GM19395 (cell line): ENCODE measurements around the gene MYBPH.
A peak's percentile ranks its signal among the peaks of the same experiment; 100 is the strongest.

Experiments used
- ATAC-seq: cut with Tn5 transposase; IDR thresholded peaks from one replicate; pipeline ENCODE4 v1.9.1; 2021; ENCODE audit warnings: mild to moderate bottlenecking, moderate library complexity; ENCODE audit not compliant: unreplicated experiment

Gene MYBPH

GRCh38 chr1:203179667-203180005 lies 4.0 kb upstream of the MYBPH start:
- no peak for ATAC-seq

GRCh38 chr1:203178821-203179666 lies 3.4 kb upstream of the MYBPH start:
- no peak for ATAC-seq

DNA sequence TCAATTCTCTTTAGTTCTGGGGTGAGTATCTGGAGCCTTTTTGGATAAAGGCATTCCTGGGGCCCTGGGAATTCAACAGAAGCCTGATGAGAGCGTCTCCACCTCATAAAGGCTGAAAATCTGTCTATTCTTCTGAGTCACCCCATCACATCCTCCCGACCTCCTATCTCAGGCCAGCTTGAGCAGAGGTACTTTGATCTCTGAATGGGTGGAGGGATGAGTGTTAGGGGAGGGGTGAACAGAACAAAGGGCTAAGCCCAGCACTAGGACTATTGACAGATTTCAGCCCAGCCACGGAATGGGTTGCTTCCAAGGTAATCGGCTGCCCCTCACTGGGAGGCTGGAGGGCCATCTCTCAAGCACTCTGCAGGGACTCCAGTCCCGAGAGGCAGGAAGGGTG lies 2.5 kb upstream of the MYBPH start:
- no peak for ATAC-seq

DNA sequence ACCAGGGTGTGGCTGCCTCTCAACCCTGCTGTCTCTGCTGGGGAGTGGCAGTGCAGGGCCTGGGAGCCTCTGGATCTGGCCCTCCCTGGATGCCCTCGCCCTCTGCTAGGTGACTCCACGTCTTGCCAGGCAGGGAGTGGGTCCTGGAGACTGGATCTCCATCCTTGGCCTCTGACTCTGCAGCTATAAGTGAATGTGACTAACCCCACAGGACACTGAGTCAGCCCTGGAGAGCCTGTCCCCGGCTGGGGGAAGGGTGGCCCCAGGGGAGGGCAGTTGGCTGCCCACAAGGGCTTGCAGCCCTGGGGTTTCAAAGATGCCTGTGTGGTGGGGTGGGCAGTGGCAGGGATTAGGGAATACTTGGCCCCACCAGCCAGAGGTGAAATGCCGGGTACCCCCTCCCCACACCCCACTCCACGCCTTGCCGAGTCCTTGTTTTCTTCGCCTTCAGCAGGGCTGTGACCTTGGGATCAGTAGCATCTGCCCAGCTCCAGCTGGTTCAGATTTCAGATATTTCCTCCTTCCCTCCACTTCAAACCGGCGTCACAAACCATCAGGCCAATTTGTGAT lies 1.9 kb upstream of the MYBPH start:
- ATAC-seq: no peak

GRCh38 chr1:203177036-203177405 lies 1.4 kb upstream of the MYBPH start:
- no peak for ATAC-seq

DNA sequence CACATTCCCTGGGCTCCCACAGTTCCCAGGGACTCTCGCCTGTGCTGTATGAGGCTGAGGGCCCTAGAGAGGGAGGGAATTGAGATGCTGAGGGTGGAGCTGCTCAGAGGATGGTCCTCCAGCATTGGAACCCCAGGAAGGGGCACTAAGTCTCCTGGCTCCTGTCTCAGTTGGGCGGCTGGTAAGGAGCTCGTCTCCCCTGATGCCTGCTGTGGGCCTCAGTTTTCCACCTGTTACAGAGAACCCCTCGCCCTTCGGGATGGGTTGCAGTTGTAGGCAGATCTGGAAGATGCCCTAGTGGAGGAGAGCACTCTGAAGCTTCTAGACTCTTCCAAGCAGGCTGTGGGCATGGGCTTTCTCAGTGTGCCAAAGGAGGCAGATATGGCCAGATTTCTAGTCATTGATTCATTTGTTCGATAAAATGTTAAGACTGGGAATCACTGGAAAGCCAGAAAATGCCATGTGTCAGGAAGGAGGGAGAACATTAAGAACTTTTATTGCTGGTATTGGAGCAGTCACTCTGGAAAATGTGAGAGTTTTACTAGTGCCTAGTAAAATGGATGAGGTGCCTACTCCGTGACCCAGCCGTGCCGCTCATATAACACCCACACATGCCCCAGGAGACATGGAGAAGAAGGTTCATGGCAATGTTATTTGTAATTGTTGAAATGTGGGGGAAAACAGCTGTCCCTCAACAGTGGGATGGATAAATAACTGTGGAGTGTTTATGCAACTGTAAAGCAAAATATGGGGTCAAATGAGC lies 828 bp upstream of the MYBPH start:
- ATAC-seq: no peak

GRCh38 chr1:203175827-203176241 lies 208 bp upstream of the MYBPH start:
- ATAC-seq: no peak

- no peak for ATAC-seq
Observed at GRCh38 chr1:203174324-203174985, 1.2 kb downstream of the MYBPH start.

GRCh38 chr1:203173566-203173965 lies 2.1 kb downstream of the MYBPH start:
- peak; percentile 87 for ATAC-seq

- peak; percentile 10 for ATAC-seq
Observed at GRCh38 chr1:203173011-203173555, 2.5 kb downstream of the MYBPH start.

GRCh38 chr1:203172184-203173010 lies 3.2 kb downstream of the MYBPH start:
- ATAC-seq: no peak

GRCh38 chr1:203171341-203172183 lies 4.1 kb downstream of the MYBPH start:
- ATAC-seq: no peak

- no peak for ATAC-seq
Observed at GRCh38 chr1:203170625-203171330, 4.8 kb downstream of the MYBPH start.

GRCh38 chr1:203169770-203170520 lies 5.7 kb downstream of the MYBPH start:
- ATAC-seq: no peak

GRCh38 chr1:203168991-203169390 lies 6.6 kb downstream of the MYBPH start:
- ATAC-seq: no peak

- ATAC-seq: no peak
Observed at GRCh38 chr1:203168256-203168786, 7.3 kb downstream of the MYBPH start.

DNA sequence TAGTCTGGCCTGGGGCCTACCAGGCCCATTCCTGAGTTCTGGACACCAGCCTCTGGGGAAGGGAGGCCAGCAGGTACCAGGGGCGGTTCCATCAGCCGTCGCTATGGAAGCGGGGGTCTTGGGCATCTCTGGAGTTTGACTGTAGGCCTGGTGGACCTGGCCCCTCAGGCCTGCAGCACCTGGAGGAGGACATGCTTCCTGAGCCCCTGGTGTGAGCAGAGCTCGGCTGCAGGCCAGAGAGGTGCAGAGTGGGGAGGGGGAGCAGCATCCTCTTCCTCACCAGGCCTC lies 7.8 kb downstream of the MYBPH start:
- ATAC-seq: no peak
